Fibroblast of the aortic adventitia (primary cell): ENCODE data around the gene GTF2A2. TPM values are rescaled to one million over a fixed set of nuclear protein-coding genes. Genes with fewer than 3 reads are reported as not detected.
A peak's percentile ranks its signal among the peaks of the same experiment; 100 is the strongest.

Experiments used
- DNase-seq: peaks from one replicate; pipeline ENCODE4 v3.0.0-alpha.2; 2010; ENCODE audit warnings: low read depth
- H3K4me3 ChIP-seq: 2 replicates; pipeline ENCODE4 v1.5.1; 2011; ENCODE audit warnings: low read depth, mild to moderate bottlenecking, control low read depth, low read length, moderate library complexity
- CTCF ChIP-seq: IDR thresholded peaks from 2 replicates; pipeline ENCODE4 v1.5.1; 2011; ENCODE audit warnings: mild to moderate bottlenecking, low read length, control low read depth, inconsistent platforms; ENCODE audit not compliant: insufficient read depth
- total RNA-seq: library from RNA; depleted of rRNA; stranded (reverse); fragments of >200 nt; gene quantifications from 2 replicates; pipeline ENCODE4 v1.2.3, GENCODE V29; 2012; ENCODE audit warnings: low replicate concordance

The GTF2A2 gene
- total RNA-seq, 1 donor: 38.5 TPM

GRCh38 chr15:59611276-59612260, 45.7 kb downstream of the GTF2A2 start, which contains the start of gene GCNT3:
TSS of gene GCNT3 (plus strand) at chr15:59611783. CDS start at chr15:59618239, 6,456 bp downstream.
- DNase-seq: peak; percentile 49
- H3K4me3 ChIP-seq: no peak within 1 kb of the TSS
- TF ChIP-seq CTCF: no peak

GRCh38 chr15:59609730-59610712, 47.3 kb downstream of the GTF2A2 start:
- no peak overlapping the region for H3K4me3 ChIP-seq
- DNase-seq: no peak
- no peak for TF ChIP-seq CTCF

- DNase-seq: no peak
- TF ChIP-seq CTCF: no peak
- H3K4me3 ChIP-seq: no peak overlapping the region
Measured at GRCh38 chr15:59605994-59606393, 51.3 kb downstream of the GTF2A2 start.

GRCh38 chr15:59598461-59598860, 58.9 kb downstream of the GTF2A2 start:
- no peak for TF ChIP-seq CTCF
- H3K4me3 ChIP-seq: no peak overlapping the region
- DNase-seq: no peak

- no peak for DNase-seq
- H3K4me3 ChIP-seq: no peak overlapping the region
- no peak for TF ChIP-seq CTCF
Measured at GRCh38 chr15:59596640-59597039, 60.7 kb downstream of the GTF2A2 start.

GRCh38 chr15:59595434-59595915, 61.8 kb downstream of the GTF2A2 start:
- H3K4me3 ChIP-seq: no peak overlapping the region
- no peak for TF ChIP-seq CTCF
- DNase-seq: no peak
